HCT116 (cell line): Measurements from ENCODE around the gene TANC1. TPM values are rescaled to one million over a fixed set of nuclear protein-coding genes. Genes with fewer than 3 reads are reported as not detected.

Experiments used
- ATAC-seq: fragments of 200-7000 bp; cut with Tn5 transposase; 2 replicates; pipeline ENCODE4 v1.9.1; 2020; ENCODE audit warnings: mild to moderate bottlenecking, moderate library complexity
- BruUV-seq: library from RNA; stranded (reverse); fragments of 400-500 nt; replicated peaks from 2 replicates; lab custom pipeline; 2021; lab: Mats Ljungman, UMichigan
- CTCF ChIA-PET: fragments of 300-600 bp; sonication (Branson Sonifier 250); formaldehyde crosslinking; loops from one replicate; lab custom pipeline; 2021; ENCODE audit warnings: antibody characterized with exemption; lab: Charles Lee
- POLR2A ChIA-PET: fragments of 300-600, 350-600 bp; sonication (Branson Sonifier 250); formaldehyde crosslinking; loops from one replicate; lab custom pipeline; 2021; ENCODE audit warnings: antibody characterized with exemption; lab: Charles Lee
- RAD21 ChIA-PET, 2 experiments: fragments of 300-600 bp; sonication (Branson Sonifier 250); formaldehyde crosslinking; loops; one replicate each; lab custom pipeline; 2023; ENCODE audit warnings: low total read pairs in 2 of 2; ENCODE audit not compliant: uncharacterized antibody in 2 of 2, unreplicated experiment in 2 of 2, low non-redundant PET in 1 of 2; lab: Charles Lee
- DNase-seq: peaks from one replicate; pipeline ENCODE4 v3.0.0-alpha.2; 2010; ENCODE audit warnings: low read depth, low spot score
- H2AFZ ChIP-seq: fragments of 200-600 bp; shearing (Covaris generic), sonication (generic); 2 replicates; pipeline ENCODE4 v1.6.1; 2017; ENCODE audit warnings: low read depth, mixed run types, mixed read lengths, antibody characterized with exemption, low read length; ENCODE audit not compliant: poor library complexity, severe bottlenecking
- H3K27ac ChIP-seq: 2 replicates; pipeline ENCODE4 v1.5.1; 2012; ENCODE audit warnings: low read depth, low read length
- H3K27me3 ChIP-seq: fragments of 200-600 bp; sonication (generic); 2 replicates; pipeline ENCODE4 v1.6.1; 2016; ENCODE audit warnings: mixed run types, low read length, mixed read lengths; ENCODE audit not compliant: insufficient read depth
- H3K36me3 ChIP-seq, 2 experiments: fragments of 200-500 bp in 1 of 2; fragments of 200-600 bp in 1 of 2; sonication (Bioruptor generic) in 1 of 2; sonication (generic) in 1 of 2; 2 replicates each; pipeline versions ENCODE4 v1.5.1 to v1.6.1; 2014 to 2016; ENCODE audit warnings: low read length in 2 of 2, inconsistent platforms in 1 of 2, mixed read lengths in 1 of 2, mixed run types in 1 of 2; ENCODE audit not compliant: insufficient read depth in 2 of 2, control insufficient read depth in 1 of 2
- H3K4me1 ChIP-seq, 2 experiments: fragments of 200-600 bp in 1 of 2; sonication (generic) in 1 of 2; 2 replicates each; pipeline versions ENCODE4 v1.5.1 to v1.6.1; 2012 to 2017; ENCODE audit warnings: low read length in 2 of 2, inconsistent platforms in 1 of 2, mild to moderate bottlenecking in 1 of 2, mixed read lengths in 1 of 2, mixed run types in 1 of 2, moderate library complexity in 1 of 2; ENCODE audit not compliant: insufficient read depth in 2 of 2, control insufficient read depth in 1 of 2
- H3K4me2 ChIP-seq: fragments of 200-600 bp; sonication (generic); 2 replicates; pipeline ENCODE4 v1.6.1; 2017; ENCODE audit warnings: mixed run types, low read length, mixed read lengths
- H3K4me3 ChIP-seq, 2 experiments: fragments of 200-600 bp in 1 of 2; sonication (generic) in 1 of 2; replicated peaks in 1 of 2; 2 replicates each; pipeline ENCODE4 v1.5.1; 2011 to 2016; ENCODE audit warnings: low read length in 2 of 2, control low read depth in 1 of 2, low read depth in 1 of 2, mild to moderate bottlenecking in 1 of 2, mixed read lengths in 1 of 2, mixed run types in 1 of 2
- H3K79me2 ChIP-seq: fragments of 200-600 bp; sonication (generic); 2 replicates; pipeline ENCODE4 v1.6.1; 2017; ENCODE audit warnings: mild to moderate bottlenecking, mixed run types, low read length, moderate library complexity, mixed read lengths; ENCODE audit not compliant: insufficient read depth
- H3K9ac ChIP-seq: fragments of 200-600 bp; sonication (generic); 2 replicates; pipeline ENCODE4 v1.6.1; 2016; ENCODE audit warnings: low read length, mixed read lengths
- H3K9me2 ChIP-seq: fragments of 200-600 bp; sonication (generic), shearing (Covaris generic); 2 replicates; pipeline ENCODE4 v1.6.1; 2017; ENCODE audit warnings: mixed run types, mild to moderate bottlenecking, moderate library complexity; ENCODE audit not compliant: insufficient read depth
- H3K9me3 ChIP-seq, 2 experiments: fragments of 200-500 bp in 1 of 2; fragments of 200-600 bp in 1 of 2; sonication (Bioruptor generic) in 1 of 2; sonication (generic) in 1 of 2; 2 replicates each; pipeline ENCODE4 v1.6.1; 2014 to 2017; ENCODE audit warnings: low read length in 2 of 2, mixed read lengths in 2 of 2, inconsistent platforms in 1 of 2, low read depth in 1 of 2, mild to moderate bottlenecking in 1 of 2, mixed run types in 1 of 2, moderate library complexity in 1 of 2; ENCODE audit not compliant: control insufficient read depth in 1 of 2, insufficient read depth in 1 of 2
- H4K20me1 ChIP-seq: fragments of 200-600 bp; sonication (generic), shearing (Covaris generic); 2 replicates; pipeline ENCODE4 v1.6.1; 2017; ENCODE audit warnings: mixed run types, mild to moderate bottlenecking, moderate library complexity; ENCODE audit not compliant: insufficient read depth
- CBX3 ChIP-seq: IDR thresholded peaks from 2 replicates; pipeline ENCODE4 v1.6.1; 2012; ENCODE audit warnings: low read depth
- CEBPB ChIP-seq: IDR thresholded peaks from 2 replicates; pipeline ENCODE4 v1.6.1; 2012; ENCODE audit warnings: low read depth
- CTCF ChIP-seq, 3 experiments: fragments of 200-600 bp in 1 of 3; sonication (generic) in 1 of 3; IDR thresholded peaks in 2 of 3; conservative IDR thresholded peaks in 1 of 3; 2 replicates each; pipeline ENCODE4 v1.5.1; 2012 to 2017; ENCODE audit warnings: low read depth in 2 of 3, low read length in 2 of 3, antibody characterized with exemption in 1 of 3, borderline replicate concordance in 1 of 3, control low read depth in 1 of 3, mild to moderate bottlenecking in 1 of 3, mixed read lengths in 1 of 3, mixed run types in 1 of 3, moderate library complexity in 1 of 3; ENCODE audit not compliant: insufficient read depth in 1 of 3
- EGR1 ChIP-seq: IDR thresholded peaks from 2 replicates; pipeline ENCODE4 v1.6.1; 2012; ENCODE audit warnings: low read depth
- ELF1 ChIP-seq: IDR thresholded peaks from 2 replicates; pipeline ENCODE4 v1.6.1; 2012; ENCODE audit warnings: low read depth, borderline replicate concordance
- EZH2 ChIP-seq: fragments of 200-600 bp; sonication (generic); IDR thresholded peaks from 2 replicates; pipeline ENCODE4 v1.6.1; 2017; ENCODE audit warnings: antibody characterized with exemption, mixed run types
- FOSL1 ChIP-seq: IDR thresholded peaks from 2 replicates; pipeline ENCODE4 v1.6.1; 2012; ENCODE audit warnings: low read depth
- JUND ChIP-seq: IDR thresholded peaks from 2 replicates; pipeline ENCODE4 v1.6.1; 2012
- MAX ChIP-seq: IDR thresholded peaks from 2 replicates; pipeline ENCODE4 v1.6.1; 2012
- POLR2A ChIP-seq: IDR thresholded peaks from 2 replicates; pipeline ENCODE4 v1.7.0; 2011; ENCODE audit warnings: borderline replicate concordance; ENCODE audit not compliant: insufficient read depth, insufficient read length; ENCODE audit errors: extremely low read depth
- POLR2AphosphoS5 ChIP-seq: IDR thresholded peaks from 2 replicates; pipeline ENCODE4 v1.6.1; 2011; ENCODE audit warnings: mild to moderate bottlenecking, low read depth, low read length, moderate library complexity
- RAD21 ChIP-seq: IDR thresholded peaks from 2 replicates; pipeline ENCODE4 v1.6.1; 2012; ENCODE audit warnings: low read depth, mild to moderate bottlenecking
- SIN3A ChIP-seq: IDR thresholded peaks from 2 replicates; pipeline ENCODE4 v1.6.1; 2012; ENCODE audit warnings: low read depth
- SP1 ChIP-seq: IDR thresholded peaks from 2 replicates; pipeline ENCODE4 v1.6.1; 2012; ENCODE audit warnings: low read depth
- SRF ChIP-seq: IDR thresholded peaks from 2 replicates; pipeline ENCODE4 v1.6.1; 2012; ENCODE audit warnings: low read depth
- YY1 ChIP-seq: IDR thresholded peaks from 2 replicates; pipeline ENCODE4 v1.6.1; 2011; ENCODE audit warnings: low read length, low read depth, moderate library complexity, mild to moderate bottlenecking; ENCODE audit not compliant: insufficient replicate concordance; ENCODE audit errors: extremely low read depth
- ZFX ChIP-seq: fragments of 450-650 bp; IDR thresholded peaks from 2 replicates; pipeline ENCODE4 v1.6.1; 2017
- ZNF274 ChIP-seq: fragments of 200-500 bp; sonication (Bioruptor generic); IDR thresholded peaks from 2 replicates; pipeline ENCODE4 v1.6.1; 2014; ENCODE audit warnings: mild to moderate bottlenecking, low read depth, low read length, inconsistent platforms
- intact Hi-C: fragments of 100-400 bp; cut with micrococcal nuclease; formaldehyde crosslinking; loops from 2 replicates; pipeline ENCODE4 v1.10.0; 2022
- total RNA-seq: library from RNA; stranded (reverse); gene quantifications from one replicate; pipeline ENCODE4 v1.2.1, GENCODE V29; 2021; ENCODE audit not compliant: unreplicated experiment
- TF ChIP-seq, protein P1 (sequence below): IDR thresholded peaks from 2 replicates; pipeline ENCODE4 v1.6.1; 2011; ENCODE audit warnings: mild to moderate bottlenecking, low read length, moderate library complexity; ENCODE audit not compliant: insufficient replicate concordance; ENCODE audit errors: extremely low read depth
- TF ChIP-seq, protein P2 (sequence below): IDR thresholded peaks from 2 replicates; pipeline ENCODE4 v1.6.1; 2012; ENCODE audit warnings: low read depth

Gene TANC1
- total RNA-seq, 1 experiment from 2014 or later: 15.1 TPM

DNA sequence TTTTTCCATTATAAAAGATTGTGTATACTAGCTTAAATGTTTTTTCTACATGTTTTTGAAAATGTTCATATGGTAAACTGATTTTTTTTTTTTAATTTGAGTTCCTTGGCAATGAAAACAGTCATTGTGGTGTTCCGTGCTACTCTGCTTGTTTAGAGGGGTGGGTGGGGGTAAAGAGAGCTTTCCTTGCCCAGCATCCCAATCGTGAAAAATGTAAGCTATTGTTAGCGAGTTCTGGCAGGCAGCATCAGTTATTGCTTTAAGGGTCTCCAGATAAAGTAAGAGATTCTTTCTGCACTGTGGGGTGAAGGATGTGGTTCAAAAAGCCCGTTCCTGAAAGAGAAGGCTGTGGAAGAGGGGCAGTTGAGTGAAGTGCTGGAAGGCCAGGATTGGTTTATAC is 118.4 kb downstream of the TANC1 start:
- ATAC-seq (no peak), DNase-seq (no peak)
- Histone ChIP-seq H3K27ac (no peak overlapping the region), H3K9ac (no peak overlapping the region), H3K36me3 (no peaks in the 10 kb centered on the region), H3K4me3 (no peak overlapping the region), H3K79me2 (0 out of 2 replicates have a peak, but pooled peaks cover 4% of the 10 kb centered on the region), H3K9me2 (no peaks in the 10 kb centered on the region), H3K9me3 (no peaks in the 10 kb centered on the region), H3K4me1 (peaks cover 7 to 9% of the 10 kb centered on the region in 2 experiments; a peak in 2 of 4 replicates), H3K27me3 (no peaks in the 10 kb centered on the region), H3K4me2 (no peak overlapping the region), H2AFZ (no peak overlapping the region), H4K20me1 (no peaks in the 10 kb centered on the region)
- RAD21 ChIA-PET: no interaction called here
- BruUV-seq: no TSS peak
- CTCF ChIA-PET: interaction anchor here (0.7 to 1.4 kb wide), 2 partner anchors 14 to 32 kb away, joined by 3 to 5 read pairs; no protein-coding TSS in a partner anchor
- POLR2A ChIA-PET: no interaction called here
- intact Hi-C loops: no loop called here
- TF ChIP-seq, protein P1, sequence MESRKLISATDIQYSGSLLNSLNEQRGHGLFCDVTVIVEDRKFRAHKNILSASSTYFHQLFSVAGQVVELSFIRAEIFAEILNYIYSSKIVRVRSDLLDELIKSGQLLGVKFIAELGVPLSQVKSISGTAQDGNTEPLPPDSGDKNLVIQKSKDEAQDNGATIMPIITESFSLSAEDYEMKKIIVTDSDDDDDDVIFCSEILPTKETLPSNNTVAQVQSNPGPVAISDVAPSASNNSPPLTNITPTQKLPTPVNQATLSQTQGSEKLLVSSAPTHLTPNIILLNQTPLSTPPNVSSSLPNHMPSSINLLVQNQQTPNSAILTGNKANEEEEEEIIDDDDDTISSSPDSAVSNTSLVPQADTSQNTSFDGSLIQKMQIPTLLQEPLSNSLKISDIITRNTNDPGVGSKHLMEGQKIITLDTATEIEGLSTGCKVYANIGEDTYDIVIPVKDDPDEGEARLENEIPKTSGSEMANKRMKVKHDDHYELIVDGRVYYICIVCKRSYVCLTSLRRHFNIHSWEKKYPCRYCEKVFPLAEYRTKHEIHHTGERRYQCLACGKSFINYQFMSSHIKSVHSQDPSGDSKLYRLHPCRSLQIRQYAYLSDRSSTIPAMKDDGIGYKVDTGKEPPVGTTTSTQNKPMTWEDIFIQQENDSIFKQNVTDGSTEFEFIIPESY: no peak
- TF ChIP-seq SIN3A (no peak), EGR1 (no peak), ZFX (no peak), POLR2A (no peak), JUND (no peak), CEBPB (no peak), CBX3 (no peak), EZH2 (no peak), FOSL1 (no peak), ZNF274 (no peak), RAD21 (no peak), ELF1 (no peak), SRF (no peak), SP1 (no peak), YY1 (no peak), MAX (no peak), POLR2AphosphoS5 (no peak), CTCF (IDR thresholded peaks at IDR 0.05 in 2 of 3, conservative IDR thresholded peaks at IDR 0.05 in 1 of 3; ENCODE audit: borderline replicate concordance in 1 of 3, insufficient read depth in 1 of 3, low read depth in 2 of 3, low read length in 2 of 3) (no peak)
- TF ChIP-seq, protein P2, sequence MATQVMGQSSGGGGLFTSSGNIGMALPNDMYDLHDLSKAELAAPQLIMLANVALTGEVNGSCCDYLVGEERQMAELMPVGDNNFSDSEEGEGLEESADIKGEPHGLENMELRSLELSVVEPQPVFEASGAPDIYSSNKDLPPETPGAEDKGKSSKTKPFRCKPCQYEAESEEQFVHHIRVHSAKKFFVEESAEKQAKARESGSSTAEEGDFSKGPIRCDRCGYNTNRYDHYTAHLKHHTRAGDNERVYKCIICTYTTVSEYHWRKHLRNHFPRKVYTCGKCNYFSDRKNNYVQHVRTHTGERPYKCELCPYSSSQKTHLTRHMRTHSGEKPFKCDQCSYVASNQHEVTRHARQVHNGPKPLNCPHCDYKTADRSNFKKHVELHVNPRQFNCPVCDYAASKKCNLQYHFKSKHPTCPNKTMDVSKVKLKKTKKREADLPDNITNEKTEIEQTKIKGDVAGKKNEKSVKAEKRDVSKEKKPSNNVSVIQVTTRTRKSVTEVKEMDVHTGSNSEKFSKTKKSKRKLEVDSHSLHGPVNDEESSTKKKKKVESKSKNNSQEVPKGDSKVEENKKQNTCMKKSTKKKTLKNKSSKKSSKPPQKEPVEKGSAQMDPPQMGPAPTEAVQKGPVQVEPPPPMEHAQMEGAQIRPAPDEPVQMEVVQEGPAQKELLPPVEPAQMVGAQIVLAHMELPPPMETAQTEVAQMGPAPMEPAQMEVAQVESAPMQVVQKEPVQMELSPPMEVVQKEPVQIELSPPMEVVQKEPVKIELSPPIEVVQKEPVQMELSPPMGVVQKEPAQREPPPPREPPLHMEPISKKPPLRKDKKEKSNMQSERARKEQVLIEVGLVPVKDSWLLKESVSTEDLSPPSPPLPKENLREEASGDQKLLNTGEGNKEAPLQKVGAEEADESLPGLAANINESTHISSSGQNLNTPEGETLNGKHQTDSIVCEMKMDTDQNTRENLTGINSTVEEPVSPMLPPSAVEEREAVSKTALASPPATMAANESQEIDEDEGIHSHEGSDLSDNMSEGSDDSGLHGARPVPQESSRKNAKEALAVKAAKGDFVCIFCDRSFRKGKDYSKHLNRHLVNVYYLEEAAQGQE: no peak
